GM13977 (cell line): ENCODE data around the gene EID3.
"Not testable (repeated sequence)": the region's sequence is repeated elsewhere in the genome, so short reads cannot be mapped to it uniquely, and the experiment has no call there.

ENCODE experiments used
- DNase-seq: peaks from one replicate; pipeline ENCODE4 v3.0.0; 2012; ENCODE audit warnings: low spot score
- CTCF ChIP-seq: IDR thresholded peaks from 2 replicates; pipeline ENCODE4 v1.5.1; 2012; ENCODE audit warnings: mild to moderate bottlenecking, control low read depth; ENCODE audit not compliant: insufficient read depth; ENCODE audit errors: extremely low read depth, missing control alignments
- in situ Hi-C: fragments of 300-500 bp; cut with MboI; formaldehyde crosslinking; loops from one replicate; pipeline ENCODE4 v1.12.0; 2022; ENCODE audit warnings: low sequenced_read_pairs, low pct_unique_long_range_greater_than_20kb, mixed read lengths, inconsistent platforms; ENCODE audit not compliant: unreplicated experiment

Gene EID3

GRCh38 chr12:104303538-104304151 is at the start of gene EID3:
EID3 (plus strand) TSS chr12:104303739; CDS start chr12:104303935, 196 bp downstream.
- peak; percentile 91 for DNase-seq
- in situ Hi-C loops = no loop called here
- no peak for TF ChIP-seq CTCF

- TF ChIP-seq CTCF = no peak
- no peak for DNase-seq
- in situ Hi-C loops = no loop called here
Measured at GRCh38 chr12:104257913-104258472, 45.5 kb upstream of the EID3 start.

- DNase-seq = no peak
- in situ Hi-C loops = no loop called here
- no peak for TF ChIP-seq CTCF
Measured at GRCh38 chr12:104258476-104259067, 45.0 kb upstream of the EID3 start.

- TF ChIP-seq CTCF = no peak
- DNase-seq = no peak
- in situ Hi-C loops = no loop called here
Measured at GRCh38 chr12:104263026-104263425, 40.5 kb upstream of the EID3 start.

GRCh38 chr12:104263580-104264358 is 39.8 kb upstream of the EID3 start:
- in situ Hi-C loops = no loop called here
- DNase-seq = no peak
- TF ChIP-seq CTCF = no peak

GRCh38 chr12:104265436-104265835 is 38.1 kb upstream of the EID3 start:
- in situ Hi-C loops, DNase-seq: not testable (repeated sequence)

- in situ Hi-C loops = no loop called here
- no peak for DNase-seq
- no peak for TF ChIP-seq CTCF
Measured at GRCh38 chr12:104272938-104273337, 30.6 kb upstream of the EID3 start.
